Nephron (organoid): ENCODE data around the gene GRM5.
A peak's percentile ranks its signal among the peaks of the same experiment; 100 is the strongest.

Source experiments
- H3K27ac Mint-ChIP-seq, 3 experiments: 2 replicates each; pipeline ENCODE4 v1.8.0; 2020; ENCODE audit warnings: mixed read lengths in 3 of 3, mild to moderate bottlenecking in 2 of 3, moderate library complexity in 1 of 3
- H3K27me3 Mint-ChIP-seq: 2 replicates; pipeline ENCODE4 v1.8.0; 2021; ENCODE audit warnings: low read depth, mild to moderate bottlenecking, moderate library complexity, mixed read lengths
- H3K36me3 Mint-ChIP-seq: 2 replicates; pipeline ENCODE4 v1.8.0; 2020; ENCODE audit warnings: low read depth, mixed read lengths
- H3K4me1 Mint-ChIP-seq: 2 replicates; pipeline ENCODE4 v1.8.0; 2020; ENCODE audit warnings: mixed read lengths
- H3K4me3 Mint-ChIP-seq, 3 experiments: 2 replicates each; pipeline ENCODE4 v1.8.0; 2020; ENCODE audit warnings: mild to moderate bottlenecking in 3 of 3, mixed read lengths in 3 of 3, moderate library complexity in 2 of 3
- H3K9me3 Mint-ChIP-seq: 2 replicates; pipeline ENCODE4 v1.8.0; 2020; ENCODE audit warnings: mixed read lengths
- CTCF ChIP-seq, 3 experiments: fragments of 200-600 bp; sonication (generic); IDR thresholded peaks; one replicate each; pipeline ENCODE4 v1.5.0; 2021; ENCODE audit warnings: antibody characterized with exemption in 3 of 3; ENCODE audit not compliant: unreplicated experiment in 3 of 3

Gene GRM5

GRCh38 chr11:88552379-88553062 lies 513.3 kb downstream of the GRM5 start:
- Mint-ChIP-seq H3K9me3 (no peaks in the 10 kb centered on the region), H3K36me3 (no peaks in the 10 kb centered on the region), H3K4me1 (peaks cover 29% of the 10 kb centered on the region), H3K27me3 (no peaks in the 10 kb centered on the region), H3K27ac (peak overlapping the region; percentile 44 to 96 (median 48)), H3K4me3 (no peak overlapping the region)
- peak; percentile 25 to 57 (median 49) for TF ChIP-seq CTCF (IDR thresholded peaks at IDR 0.05; ENCODE audit: unreplicated experiment in 3 of 3)

GRCh38 chr11:88544656-88545280 lies 521.0 kb downstream of the GRM5 start:
- Mint-ChIP-seq H3K36me3 (no peaks in the 10 kb centered on the region), H3K9me3 (no peaks in the 10 kb centered on the region), H3K4me1 (peaks cover 20% of the 10 kb centered on the region), H3K27ac (peak overlapping the region; percentile 70 to 86 (median 85)), H3K27me3 (no peaks in the 10 kb centered on the region), H3K4me3 (no peak overlapping the region)
- TF ChIP-seq CTCF (IDR thresholded peaks at IDR 0.05; ENCODE audit: unreplicated experiment in 3 of 3), result no peak

DNA sequence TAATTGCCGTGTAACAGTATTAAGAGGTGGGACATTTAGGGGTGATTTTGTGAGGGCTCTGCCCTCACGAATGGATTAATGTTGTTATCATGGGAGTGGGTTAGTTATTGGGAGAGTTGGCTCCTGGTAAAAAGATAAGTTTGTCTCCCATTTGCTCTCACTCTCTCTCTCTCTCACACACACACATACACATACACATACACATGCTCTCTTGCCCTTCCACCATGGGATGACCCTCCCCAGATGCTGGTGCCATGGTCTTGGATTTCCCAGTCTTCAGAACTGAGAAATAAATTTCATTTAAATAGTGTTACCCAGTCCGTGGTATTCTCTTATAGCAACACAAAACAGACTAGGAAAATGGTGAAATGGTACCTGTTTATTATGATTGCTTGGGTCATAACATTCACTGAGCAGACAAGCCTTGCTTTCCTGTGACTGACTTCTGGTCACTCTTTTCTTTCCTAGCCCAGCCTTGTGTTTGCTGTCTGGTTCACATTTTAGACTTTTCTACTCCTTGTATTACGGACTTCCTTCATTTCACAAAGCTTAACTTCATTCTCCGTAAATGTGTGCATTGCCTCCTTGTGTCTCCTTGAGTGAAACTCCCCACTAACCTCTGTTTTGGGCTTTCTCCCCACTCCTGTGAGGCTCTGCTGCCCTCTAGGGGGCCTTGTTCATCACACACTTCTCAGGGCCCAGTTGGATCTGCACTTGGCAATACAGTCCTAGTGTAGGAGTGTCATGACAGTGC lies 521.7 kb downstream of the GRM5 start:
- H3K27me3 Mint-ChIP-seq, result no peaks in the 10 kb centered on the region
- H3K4me1 Mint-ChIP-seq, result peaks cover 23% of the 10 kb centered on the region
- no peak overlapping the region for H3K4me3 Mint-ChIP-seq
- peak; percentile 95 to 98 (median 96) for TF ChIP-seq CTCF (IDR thresholded peaks at IDR 0.05; ENCODE audit: unreplicated experiment in 3 of 3)
- H3K9me3 Mint-ChIP-seq, result no peaks in the 10 kb centered on the region
- peak overlapping the region; percentile 70 to 86 (median 85) for H3K27ac Mint-ChIP-seq
- no peaks in the 10 kb centered on the region for H3K36me3 Mint-ChIP-seq

GRCh38 chr11:88541006-88541405 lies 524.8 kb downstream of the GRM5 start:
- H3K4me3 Mint-ChIP-seq, result no peak overlapping the region
- H3K36me3 Mint-ChIP-seq, result no peaks in the 10 kb centered on the region
- H3K9me3 Mint-ChIP-seq, result no peaks in the 10 kb centered on the region
- TF ChIP-seq CTCF (IDR thresholded peaks at IDR 0.05; ENCODE audit: unreplicated experiment in 3 of 3), result no peak
- no peaks in the 10 kb centered on the region for H3K27me3 Mint-ChIP-seq
- peaks cover 30% of the 10 kb centered on the region for H3K4me1 Mint-ChIP-seq
- no peak overlapping the region for H3K27ac Mint-ChIP-seq

DNA sequence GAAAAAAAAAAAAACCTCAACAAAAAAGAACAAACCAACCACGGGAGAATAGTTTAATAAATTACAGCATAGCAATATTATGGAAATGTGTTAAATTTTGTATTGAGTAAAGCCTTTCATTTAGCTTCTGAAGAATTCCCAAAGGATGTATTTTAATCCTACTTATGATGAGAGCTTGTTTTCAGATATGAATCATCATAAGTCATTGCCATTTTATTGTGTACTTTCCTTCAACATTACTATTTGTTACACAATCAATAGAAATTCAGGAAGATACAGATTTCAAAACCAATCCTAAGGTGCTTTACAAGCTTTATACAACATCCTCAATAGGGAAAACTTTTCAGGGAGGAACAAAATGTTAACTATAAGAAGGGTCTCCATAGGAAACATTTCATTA lies 527.7 kb downstream of the GRM5 start:
- Mint-ChIP-seq H3K4me3 (no peak overlapping the region), H3K27ac (peak overlapping the region in 2 of 3 experiments; percentile 22 to 84), H3K27me3 (no peaks in the 10 kb centered on the region)

More for the DNA sequence above, 527.7 kb downstream of the GRM5 start:
- Mint-ChIP-seq H3K9me3 (no peaks in the 10 kb centered on the region), H3K4me1 (peaks cover 26% of the 10 kb centered on the region), H3K36me3 (no peaks in the 10 kb centered on the region)
- TF ChIP-seq CTCF (IDR thresholded peaks at IDR 0.05; ENCODE audit: unreplicated experiment in 3 of 3), result no peak
